ENCODE data around the gene SLC35E2B.
"Not testable (repeated sequence)": the region's sequence is repeated elsewhere in the genome, so short reads cannot be mapped to it uniquely, and the experiment has no call there.

Gene SLC35E2B

DNA sequence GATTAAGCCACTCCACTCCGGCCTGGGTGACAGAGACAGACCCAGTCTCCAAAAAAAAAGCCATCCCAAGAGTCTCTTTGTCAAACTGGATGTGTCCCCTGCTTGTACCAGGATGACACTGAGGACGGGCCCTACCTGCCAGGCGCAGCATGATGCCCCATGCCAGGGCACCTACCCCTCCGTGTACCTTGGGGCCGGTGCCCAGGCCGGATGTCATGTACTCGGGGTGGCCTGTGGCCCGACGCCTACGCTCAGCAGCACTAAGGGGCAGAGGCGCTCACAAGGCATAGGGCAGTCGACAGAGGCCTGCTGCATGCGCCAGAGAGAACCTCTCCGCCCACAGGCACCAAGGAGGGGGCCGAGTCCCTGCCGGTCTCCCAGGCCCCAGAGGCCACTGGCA lies 53.2 kb downstream of the SLC35E2B start:
- not testable (repeated sequence) for H3K27me3 Mint-ChIP-seq, H3K36me3 Mint-ChIP-seq, H3K9me3 Mint-ChIP-seq, H3K4me3 Mint-ChIP-seq, H3K27ac Mint-ChIP-seq, H3K4me1 Mint-ChIP-seq

- H3K9me3 Mint-ChIP-seq, H3K36me3 Mint-ChIP-seq, H3K4me3 Mint-ChIP-seq, H3K4me1 Mint-ChIP-seq, H3K27ac Mint-ChIP-seq, H3K27me3 Mint-ChIP-seq: not testable (repeated sequence)
Measured at GRCh38 chr1:1638528-1638927, 54.1 kb downstream of the SLC35E2B start.

GRCh38 chr1:1637479-1637875 lies 55.1 kb downstream of the SLC35E2B start:
- H3K27ac Mint-ChIP-seq, H3K4me3 Mint-ChIP-seq, H3K36me3 Mint-ChIP-seq, H3K9me3 Mint-ChIP-seq, H3K4me1 Mint-ChIP-seq, H3K27me3 Mint-ChIP-seq: not testable (repeated sequence)

GRCh38 chr1:1636621-1637478 lies 55.7 kb downstream of the SLC35E2B start:
- H3K9me3 Mint-ChIP-seq, H3K36me3 Mint-ChIP-seq, H3K27ac Mint-ChIP-seq, H3K4me3 Mint-ChIP-seq, H3K27me3 Mint-ChIP-seq, H3K4me1 Mint-ChIP-seq: not testable (repeated sequence)

DNA sequence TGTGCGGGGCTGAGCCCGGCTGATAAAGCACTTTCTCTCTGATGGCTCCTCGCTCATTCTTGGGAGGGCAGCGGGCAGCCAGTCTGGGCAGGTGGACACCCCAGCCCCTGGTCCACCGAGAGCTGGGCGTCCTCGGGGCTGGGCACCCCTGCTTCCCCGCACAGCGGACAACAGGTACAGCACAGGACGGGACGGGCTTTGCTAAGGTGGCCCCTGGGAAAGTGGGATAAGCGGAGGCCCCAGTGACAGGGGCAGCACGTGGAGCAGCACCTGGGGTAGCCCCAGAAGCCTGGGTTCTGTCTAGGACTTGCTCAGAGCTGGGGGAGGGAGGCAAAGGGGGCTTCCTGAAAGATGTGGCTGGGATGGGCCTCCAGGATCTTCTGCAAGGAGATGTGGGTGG lies 58.0 kb downstream of the SLC35E2B start:
- H3K9me3 Mint-ChIP-seq = not testable (repeated sequence)

DNA sequence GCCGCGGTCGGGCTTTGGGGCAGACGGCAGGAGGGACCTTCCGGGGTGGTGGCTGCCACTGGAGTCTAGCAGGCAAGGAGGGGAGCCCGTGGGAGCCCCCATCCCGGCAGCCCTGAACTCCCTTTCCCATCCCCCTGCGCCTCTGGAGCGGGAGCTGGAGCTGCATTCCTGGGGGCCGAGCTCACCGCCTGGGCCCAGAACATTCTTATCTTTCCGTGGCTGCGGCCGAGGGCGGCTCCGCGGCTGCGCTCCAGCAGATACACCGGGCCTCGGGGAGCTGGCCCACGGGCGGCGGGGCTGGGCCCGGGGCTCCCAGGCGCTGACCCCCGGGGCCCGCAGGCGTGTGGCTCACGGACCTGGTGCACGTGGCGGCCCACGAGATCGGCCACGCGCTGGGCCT lies 59.2 kb downstream of the SLC35E2B start:
- H3K4me3 Mint-ChIP-seq, H3K27ac Mint-ChIP-seq, H3K27me3 Mint-ChIP-seq, H3K36me3 Mint-ChIP-seq, H3K4me1 Mint-ChIP-seq, H3K9me3 Mint-ChIP-seq: not testable (repeated sequence)

More for the DNA sequence above, 58.0 kb downstream of the SLC35E2B start:
- not testable (repeated sequence) for H3K27ac Mint-ChIP-seq, H3K4me1 Mint-ChIP-seq, H3K27me3 Mint-ChIP-seq, H3K4me3 Mint-ChIP-seq, H3K36me3 Mint-ChIP-seq

- peak within 1 kb of the TSS; percentile 41 for H3K27ac Mint-ChIP-seq
- H3K9me3 Mint-ChIP-seq = no peaks in the 10 kb centered on the region
- no peaks in the 10 kb centered on the region for H3K36me3 Mint-ChIP-seq
- H3K4me1 Mint-ChIP-seq = peaks cover 3% of the 10 kb centered on the region
- H3K27me3 Mint-ChIP-seq = peaks cover 2% of the 10 kb centered on the region
- H3K4me3 Mint-ChIP-seq = peak within 1 kb of the TSS; percentile 66
Measured at GRCh38 chr1:1631782-1632420, 60.7 kb downstream of the SLC35E2B start, which contains the start of gene MMP23B. Gene MMP23B, plus strand, starts transcription at chr1:1632173. Its CDS starts 46 bp downstream, at chr1:1632219.

DNA sequence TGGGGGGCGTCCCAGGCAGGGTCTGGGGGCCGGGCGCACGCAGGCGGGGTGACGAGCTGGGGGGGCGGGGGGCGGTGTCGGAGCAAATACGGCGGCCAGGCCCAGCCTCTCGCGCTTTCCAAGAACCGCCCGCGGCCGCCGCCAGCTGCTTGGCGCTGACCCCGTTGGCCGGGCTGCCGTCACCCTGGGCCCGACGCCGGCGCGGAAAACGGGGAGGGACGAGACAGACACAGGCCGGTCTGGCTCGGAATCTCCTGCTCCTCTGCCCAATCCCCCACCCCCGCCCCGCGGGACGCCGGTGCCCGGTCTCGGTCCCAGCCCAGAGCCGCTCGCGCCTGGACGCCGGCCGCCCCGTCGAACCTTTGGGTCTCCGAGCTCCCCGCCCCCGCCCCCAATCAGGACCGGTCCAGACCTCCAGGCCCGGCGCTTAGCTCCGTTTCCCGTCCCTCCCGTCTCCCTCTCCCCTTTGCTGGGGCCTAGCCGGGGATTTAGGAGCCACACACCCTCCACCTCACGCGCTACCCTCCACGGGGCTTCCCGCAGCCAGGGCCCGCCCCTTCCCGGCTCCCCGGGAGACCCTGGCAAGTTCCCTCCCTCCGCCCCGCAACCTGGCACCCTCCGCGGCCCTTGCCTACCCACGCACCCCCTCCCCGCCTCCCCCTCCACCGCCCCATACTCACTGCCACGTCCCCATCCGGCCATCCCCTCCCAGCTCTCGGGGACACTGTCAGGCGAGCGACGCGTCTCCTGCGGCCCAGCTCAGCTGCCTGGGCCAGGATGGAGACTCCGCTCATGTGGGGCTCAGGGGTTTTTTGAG lies 61.4 kb downstream of the SLC35E2B start:
- peak overlapping the region; percentile 66 for H3K4me3 Mint-ChIP-seq
- peak overlapping the region; percentile 41 for H3K27ac Mint-ChIP-seq
- no peaks in the 10 kb centered on the region for H3K36me3 Mint-ChIP-seq
- H3K4me1 Mint-ChIP-seq = peaks cover 3% of the 10 kb centered on the region
- no peaks in the 10 kb centered on the region for H3K9me3 Mint-ChIP-seq
- H3K27me3 Mint-ChIP-seq = peaks cover 2% of the 10 kb centered on the region

- Mint-ChIP-seq H3K36me3 (no peaks in the 10 kb centered on the region), H3K27ac (peak overlapping the region; percentile 94), H3K4me3 (peak overlapping the region; percentile 86), H3K27me3 (peaks cover 2% of the 10 kb centered on the region), H3K9me3 (no peaks in the 10 kb centered on the region), H3K4me1 (peaks cover 3% of the 10 kb centered on the region)
Measured at GRCh38 chr1:1630191-1630964, 62.2 kb downstream of the SLC35E2B start.

- H3K36me3 Mint-ChIP-seq = no peaks in the 10 kb centered on the region
- H3K4me3 Mint-ChIP-seq = peak overlapping the region; percentile 59
- peaks cover 3% of the 10 kb centered on the region for H3K4me1 Mint-ChIP-seq
- H3K27me3 Mint-ChIP-seq = peaks cover 2% of the 10 kb centered on the region
- peak overlapping the region; percentile 77 for H3K27ac Mint-ChIP-seq
- H3K9me3 Mint-ChIP-seq = no peaks in the 10 kb centered on the region
Measured at GRCh38 chr1:1629430-1630190, 63.0 kb downstream of the SLC35E2B start.

DNA sequence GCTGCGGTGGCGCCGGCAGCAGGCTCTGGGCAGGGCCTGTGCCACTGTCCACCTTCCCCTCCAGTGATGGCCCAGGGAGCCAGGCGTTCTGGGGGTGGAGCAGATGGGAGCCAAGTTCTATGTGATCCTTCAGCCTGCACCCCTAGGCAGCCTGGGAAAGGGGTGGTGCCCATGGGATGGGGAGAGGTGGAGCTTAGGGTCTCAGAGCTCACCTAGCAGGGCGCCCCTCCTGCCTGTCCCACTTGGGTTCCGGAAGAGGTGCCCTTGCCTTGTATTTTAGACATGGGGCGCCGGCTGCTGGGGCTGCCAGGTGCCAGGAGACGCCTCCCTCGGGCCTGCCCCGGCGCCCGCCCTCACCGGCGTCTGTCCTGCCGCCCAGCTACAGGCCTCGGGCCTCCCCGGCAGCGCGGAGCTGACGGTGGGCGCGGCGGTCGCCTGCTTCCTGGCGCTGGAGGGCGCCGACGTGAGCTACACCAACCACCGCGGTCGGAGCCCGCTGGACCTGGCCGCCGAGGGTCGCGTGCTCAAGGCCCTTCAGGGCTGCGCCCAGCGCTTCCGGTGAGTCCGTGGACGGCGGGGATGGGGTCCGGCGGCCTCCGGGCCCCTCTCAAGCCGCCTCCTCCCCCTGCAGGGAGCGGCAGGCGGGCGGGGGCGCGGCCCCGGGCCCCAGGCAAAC lies 63.7 kb downstream of the SLC35E2B start:
- peaks cover 3% of the 10 kb centered on the region for H3K4me1 Mint-ChIP-seq
- peaks cover 2% of the 10 kb centered on the region for H3K27me3 Mint-ChIP-seq
- H3K4me3 Mint-ChIP-seq = peak overlapping the region; percentile 57
- no peaks in the 10 kb centered on the region for H3K36me3 Mint-ChIP-seq
- no peak overlapping the region for H3K27ac Mint-ChIP-seq
- H3K9me3 Mint-ChIP-seq = no peaks in the 10 kb centered on the region

DNA sequence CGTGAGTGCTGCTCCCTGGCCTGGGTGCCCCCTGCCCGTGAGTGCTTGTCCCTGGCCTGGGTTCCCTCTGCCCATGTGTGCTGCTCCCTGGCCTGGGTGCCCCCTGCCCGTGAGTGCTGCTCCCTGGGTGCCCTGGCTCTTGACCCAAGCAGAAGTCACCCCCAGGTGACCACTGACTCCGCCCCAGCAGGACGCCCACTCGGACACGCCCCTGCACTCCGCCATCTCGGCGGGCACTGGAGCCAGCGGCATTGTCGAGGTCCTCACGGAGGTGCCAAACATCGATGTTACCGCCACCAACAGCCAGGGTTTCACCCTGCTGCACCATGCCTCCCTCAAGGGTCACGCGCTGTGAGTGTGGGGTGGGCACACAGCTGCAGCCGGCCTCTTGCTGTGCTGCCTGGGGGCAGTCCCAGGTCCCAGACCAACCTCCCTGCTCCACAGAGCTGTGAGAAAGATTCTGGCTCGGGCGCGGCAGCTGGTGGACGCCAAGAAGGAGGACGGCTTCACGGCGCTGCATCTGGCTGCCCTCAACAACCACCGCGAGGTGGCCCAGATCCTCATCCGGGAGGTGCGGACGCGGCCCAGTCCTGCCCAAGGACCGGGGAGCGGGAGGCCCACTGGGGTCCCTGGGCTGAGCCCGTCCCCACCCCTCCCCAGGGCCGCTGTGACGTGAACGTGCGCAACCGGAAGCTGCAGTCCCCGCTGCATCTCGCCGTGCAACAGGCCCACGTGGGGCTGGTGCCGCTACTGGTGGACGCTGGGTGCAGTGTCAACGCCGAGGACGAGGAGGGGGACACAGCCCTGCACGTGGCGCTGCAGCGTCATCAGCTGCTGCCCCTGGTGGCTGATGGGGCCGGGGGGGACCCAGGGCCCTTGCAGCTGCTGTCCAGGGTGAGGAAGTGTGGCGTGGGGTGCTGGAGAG lies 64.5 kb downstream of the SLC35E2B start:
- no peaks in the 10 kb centered on the region for H3K36me3 Mint-ChIP-seq
- H3K27me3 Mint-ChIP-seq = peaks cover 2% of the 10 kb centered on the region
- no peaks in the 10 kb centered on the region for H3K9me3 Mint-ChIP-seq
- peak overlapping the region; percentile 57 for H3K4me3 Mint-ChIP-seq
- peaks cover 3% of the 10 kb centered on the region for H3K4me1 Mint-ChIP-seq
- no peak overlapping the region for H3K27ac Mint-ChIP-seq

GRCh38 chr1:1627261-1627828 lies 65.2 kb downstream of the SLC35E2B start:
- Mint-ChIP-seq H3K27me3 (peaks cover 2% of the 10 kb centered on the region), H3K4me1 (peaks cover 8% of the 10 kb centered on the region), H3K36me3 (no peaks in the 10 kb centered on the region), H3K4me3 (no peak overlapping the region), H3K9me3 (no peaks in the 10 kb centered on the region), H3K27ac (no peak overlapping the region)

Measured in activated naive CD4-positive, alpha-beta T cell treated with anti-CD3 and anti-CD28 coated beads, Interleukin-2, amount 50 U/mL, for 24 hours (primary cell).